HG03066 (cell line): Measurements from ENCODE around the gene OR2B2.

Experiments used
- ATAC-seq: cut with Tn5 transposase; IDR thresholded peaks from one replicate; pipeline ENCODE4 v1.9.1; 2021; ENCODE audit warnings: low read depth; ENCODE audit not compliant: unreplicated experiment

The OR2B2 gene

DNA sequence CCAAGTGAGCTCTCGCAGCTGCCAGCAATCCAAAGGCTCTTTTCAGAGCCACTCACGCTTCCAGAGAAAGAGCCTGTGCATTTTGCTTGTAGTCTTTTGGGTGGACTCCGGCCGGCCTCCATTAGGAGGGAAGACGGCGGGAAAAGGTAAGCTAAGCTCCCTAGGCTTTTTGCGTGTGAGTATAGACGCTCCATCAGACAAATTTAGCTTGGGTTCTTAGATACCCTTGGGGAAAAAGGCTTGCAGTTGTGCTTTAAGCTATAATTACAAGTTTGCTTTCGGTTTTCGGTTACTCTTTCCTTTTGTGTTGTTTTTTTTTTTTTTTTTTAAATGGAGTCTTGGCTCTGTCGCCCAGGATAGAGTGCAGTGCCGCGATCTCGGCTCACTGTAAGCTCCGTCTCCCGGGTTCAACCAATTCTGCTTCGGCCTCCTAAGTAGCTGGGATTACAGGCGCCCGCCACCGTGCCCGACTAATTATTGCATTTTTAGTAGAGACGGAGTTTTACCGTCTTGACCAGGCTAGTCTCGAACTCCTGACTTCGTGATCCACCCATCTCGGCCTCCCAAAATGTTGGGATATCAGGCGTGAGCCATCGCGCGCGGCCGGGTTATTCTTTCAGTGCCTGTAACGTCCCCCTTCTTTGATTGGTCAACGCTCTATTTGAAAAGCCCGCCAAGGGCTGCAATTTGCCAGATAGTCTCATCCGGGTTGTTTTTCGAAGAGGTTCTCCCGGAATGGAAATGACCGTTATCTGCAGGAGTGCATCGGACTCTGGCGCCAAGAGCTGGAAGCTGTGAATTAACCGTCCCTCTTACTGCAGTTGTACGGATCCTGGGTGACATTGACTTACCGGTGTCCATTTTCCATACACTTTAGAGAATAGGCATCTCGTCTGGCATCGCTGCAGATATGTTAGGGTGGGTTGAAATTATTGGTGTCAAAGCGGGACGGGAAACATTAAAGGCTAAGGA is 18.1 kb downstream of the OR2B2 start:
- ATAC-seq: no peak

DNA sequence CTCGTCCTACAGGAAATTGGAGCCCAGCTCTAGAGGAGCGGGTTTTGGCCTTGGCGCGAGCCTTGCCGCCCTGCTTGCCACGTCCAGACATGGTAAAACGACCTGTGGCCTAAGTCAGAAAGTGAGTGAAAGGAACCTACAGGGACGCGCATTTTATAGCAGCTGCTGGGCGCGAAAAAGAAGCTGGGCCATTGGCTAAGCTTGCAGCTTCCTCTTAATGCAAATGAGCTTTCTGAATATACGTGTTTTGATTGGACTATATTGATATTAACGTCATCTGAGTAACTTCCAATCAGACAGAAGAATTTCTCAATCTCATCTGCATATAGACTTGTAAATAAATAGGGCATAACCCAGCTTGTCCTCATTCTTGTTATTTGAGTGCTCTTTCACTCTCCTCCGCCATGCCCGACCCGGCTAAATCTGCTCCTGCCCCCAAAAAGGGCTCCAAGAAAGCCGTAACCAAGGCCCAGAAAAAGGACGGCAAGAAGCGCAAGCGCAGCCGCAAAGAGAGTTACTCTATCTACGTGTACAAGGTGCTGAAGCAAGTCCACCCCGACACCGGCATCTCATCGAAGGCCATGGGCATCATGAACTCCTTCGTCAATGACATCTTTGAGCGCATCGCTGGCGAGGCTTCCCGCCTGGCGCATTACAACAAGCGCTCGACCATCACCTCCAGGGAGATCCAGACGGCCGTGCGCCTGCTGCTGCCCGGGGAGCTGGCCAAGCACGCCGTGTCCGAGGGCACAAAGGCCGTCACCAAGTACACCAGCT is 18.9 kb downstream of the OR2B2 start:
- ATAC-seq: peak; percentile 41

GRCh38 chr6:27892649-27893058 is 19.5 kb downstream of the OR2B2 start:
- peak; percentile 0 for ATAC-seq

DNA sequence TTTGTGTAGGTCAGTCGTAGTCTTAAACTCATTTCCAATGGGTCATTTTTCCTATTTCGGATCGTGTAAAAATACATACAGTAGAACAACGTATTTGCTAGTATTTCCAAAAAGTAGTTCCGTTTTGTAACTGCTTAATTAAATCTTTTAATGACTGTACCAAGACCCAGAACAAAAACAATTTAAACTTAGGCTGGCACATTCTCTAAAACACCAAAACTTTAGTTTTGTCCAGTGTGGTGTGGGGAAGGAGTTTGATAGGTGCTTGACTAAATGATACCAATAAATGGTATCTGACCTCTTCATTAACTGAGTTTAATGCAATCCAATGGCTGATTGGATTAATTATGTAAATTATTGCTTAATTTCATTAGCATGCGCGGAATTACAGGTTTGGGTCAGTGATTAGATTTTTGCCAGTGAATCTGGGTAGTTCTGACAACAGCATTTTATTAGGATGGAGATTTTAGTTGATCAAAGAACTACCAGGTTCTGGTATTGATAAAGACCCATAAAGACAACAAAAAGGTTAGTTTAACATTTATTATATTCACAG is 20.8 kb downstream of the OR2B2 start:
- no peak for ATAC-seq

DNA sequence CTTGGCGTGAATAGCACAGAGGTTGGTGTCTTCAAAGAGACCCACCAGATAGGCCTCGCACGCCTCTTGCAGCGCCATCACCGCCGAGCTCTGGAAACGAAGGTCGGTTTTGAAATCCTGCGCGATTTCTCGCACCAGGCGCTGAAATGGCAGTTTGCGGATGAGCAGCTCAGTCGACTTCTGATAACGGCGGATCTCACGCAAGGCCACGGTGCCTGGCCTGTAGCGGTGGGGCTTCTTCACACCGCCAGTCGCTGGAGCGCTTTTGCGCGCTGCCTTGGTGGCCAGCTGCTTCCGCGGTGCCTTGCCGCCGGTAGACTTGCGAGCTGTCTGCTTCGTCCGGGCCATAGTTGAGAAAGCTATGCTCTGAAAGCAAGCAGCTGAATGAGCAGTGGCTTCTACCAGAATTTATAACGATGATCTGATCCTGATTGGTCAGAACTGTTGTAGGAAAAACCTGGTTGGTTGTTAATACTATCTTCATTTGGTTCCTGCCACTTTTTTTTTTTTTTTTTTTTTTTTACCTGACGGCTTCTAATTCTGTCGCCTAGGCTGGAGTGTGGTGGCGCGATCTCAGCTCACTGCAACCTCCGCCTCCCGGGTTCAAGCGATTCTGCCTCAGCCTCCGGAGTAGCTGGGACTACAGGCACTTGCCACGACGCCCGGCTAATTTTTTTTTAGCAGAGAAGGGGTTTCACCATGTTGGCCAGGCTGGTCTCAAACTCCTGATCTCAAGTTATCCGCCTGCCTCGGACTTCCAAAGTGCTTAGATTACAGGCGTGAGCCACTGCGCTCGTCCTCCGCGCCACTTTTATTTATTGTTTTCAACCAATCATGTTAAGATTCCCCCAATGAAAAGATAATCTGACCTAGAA is 21.5 kb downstream of the OR2B2 start:
- peak; percentile 44 for ATAC-seq

DNA sequence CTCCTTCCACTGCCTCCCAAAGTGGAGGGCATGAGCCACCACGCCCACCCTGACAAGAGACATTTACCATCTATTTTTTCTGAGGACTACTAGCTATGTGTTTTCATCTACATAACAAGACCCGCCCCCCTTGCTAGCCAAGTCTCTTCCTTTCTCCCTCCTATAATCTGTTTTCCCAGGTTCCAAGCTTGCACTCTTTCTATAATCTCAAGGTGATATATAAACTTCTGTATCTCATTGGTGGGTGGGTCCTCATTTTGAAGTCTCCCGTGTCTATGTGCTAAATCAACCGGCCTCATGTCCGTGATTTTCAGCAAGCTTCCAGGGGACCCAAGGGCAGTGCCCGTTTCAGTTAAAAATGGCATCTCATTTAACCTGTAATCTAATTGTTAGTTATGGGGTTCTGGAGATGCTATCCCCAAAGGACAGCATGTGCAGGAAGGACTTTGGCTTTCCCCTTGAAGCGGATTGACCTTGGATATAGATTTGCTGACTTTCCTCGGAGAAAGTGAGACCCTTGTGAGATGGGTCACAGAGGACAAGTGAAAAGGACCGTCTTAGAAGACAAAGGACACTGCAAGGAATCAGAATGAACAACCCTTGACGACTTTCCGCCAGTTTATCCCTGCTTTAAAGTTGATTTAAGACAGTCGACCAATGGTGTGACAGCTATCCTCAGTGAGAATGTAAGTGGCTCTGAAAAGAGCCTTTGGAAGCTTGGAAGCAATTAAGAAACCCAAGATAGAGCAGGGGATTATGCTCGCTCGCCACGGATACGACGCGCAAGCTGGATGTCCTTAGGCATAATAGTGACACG is 22.4 kb downstream of the OR2B2 start:
- no peak for ATAC-seq

DNA sequence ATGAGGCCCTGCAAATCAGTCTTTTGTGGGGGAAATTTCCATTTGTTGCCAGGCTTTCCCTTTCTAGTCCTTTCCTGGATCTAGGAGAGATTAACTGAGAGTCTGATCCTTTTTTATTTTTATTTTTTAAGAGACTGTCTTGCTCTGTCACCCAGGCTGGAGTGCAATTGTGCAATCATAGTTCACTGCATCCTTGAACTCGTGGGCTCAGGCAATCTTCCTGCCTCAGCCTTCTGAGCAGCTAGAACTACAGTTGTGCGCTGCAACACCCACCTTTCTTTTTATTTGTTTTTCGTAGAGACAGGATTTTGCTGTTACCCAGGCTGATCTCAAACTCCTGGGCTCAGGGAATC is 22.9 kb downstream of the OR2B2 start:
- no peak for ATAC-seq

GRCh38 chr6:27888566-27888965 is 23.6 kb downstream of the OR2B2 start:
- no peak for ATAC-seq

DNA sequence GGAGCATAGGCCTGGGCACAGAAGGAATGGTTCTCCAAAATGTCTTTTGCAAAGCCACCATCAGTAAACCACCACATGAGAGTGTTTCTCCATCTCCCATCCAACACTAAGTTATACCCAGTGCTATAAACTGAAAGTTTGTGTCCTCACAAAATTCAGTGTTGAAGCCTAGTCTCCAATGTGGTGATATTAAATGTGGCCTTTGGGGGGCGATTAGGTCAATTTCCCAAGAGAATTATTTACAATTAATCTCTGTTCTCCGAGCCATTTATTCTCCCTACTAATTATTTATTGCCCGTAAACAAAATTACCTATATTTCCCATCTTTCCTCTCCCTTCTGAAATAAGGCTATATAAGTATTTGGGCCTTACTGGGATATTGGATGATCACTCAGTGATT is 26.1 kb downstream of the OR2B2 start:
- no peak for ATAC-seq

DNA sequence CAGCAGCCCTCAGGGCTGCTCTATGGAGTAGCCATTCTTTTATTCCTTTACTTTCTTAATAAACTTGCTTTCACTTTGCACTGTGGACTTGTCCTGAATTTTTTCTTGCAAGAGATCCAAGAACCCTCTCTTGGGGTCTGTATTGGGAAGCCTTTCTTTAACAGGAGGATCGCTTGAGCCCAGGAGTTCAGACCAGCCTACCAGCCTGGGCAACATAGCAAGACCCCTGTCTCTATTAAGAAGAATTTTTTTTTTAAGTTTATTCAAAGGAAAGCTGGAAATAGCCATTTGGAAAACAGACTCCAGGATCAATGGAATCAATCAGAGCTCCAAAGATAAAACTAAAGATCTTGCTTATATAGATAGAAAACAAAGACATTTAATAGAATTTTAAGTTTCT is 29.1 kb downstream of the OR2B2 start:
- ATAC-seq: no peak

- no peak for ATAC-seq
These were observed 29.6 kb downstream of the OR2B2 start for GRCh38 chr6:27882624-27883023.

- no peak for ATAC-seq
These were observed 32.4 kb downstream of the OR2B2 start for GRCh38 chr6:27879837-27880236.

DNA sequence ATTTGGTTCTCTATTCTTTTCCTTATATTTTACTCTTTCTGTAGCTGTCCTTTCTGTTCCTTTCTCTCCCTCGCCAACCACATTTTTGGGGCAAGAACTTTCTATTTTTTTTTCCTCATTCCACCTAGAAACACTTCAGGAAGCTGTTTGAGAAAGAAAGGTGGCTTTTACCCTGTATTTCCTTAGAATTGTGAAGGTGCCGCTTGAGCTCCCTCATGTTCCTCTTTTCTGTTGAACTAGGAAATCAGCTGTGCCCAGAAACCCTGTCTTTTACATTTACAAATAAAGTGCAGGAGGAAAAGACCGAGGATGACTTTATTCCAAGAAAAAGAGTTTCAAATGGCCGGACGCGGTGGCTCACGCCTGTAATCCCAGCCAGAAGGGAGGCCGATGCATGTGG is 38.2 kb downstream of the OR2B2 start:
- no peak for ATAC-seq

DNA sequence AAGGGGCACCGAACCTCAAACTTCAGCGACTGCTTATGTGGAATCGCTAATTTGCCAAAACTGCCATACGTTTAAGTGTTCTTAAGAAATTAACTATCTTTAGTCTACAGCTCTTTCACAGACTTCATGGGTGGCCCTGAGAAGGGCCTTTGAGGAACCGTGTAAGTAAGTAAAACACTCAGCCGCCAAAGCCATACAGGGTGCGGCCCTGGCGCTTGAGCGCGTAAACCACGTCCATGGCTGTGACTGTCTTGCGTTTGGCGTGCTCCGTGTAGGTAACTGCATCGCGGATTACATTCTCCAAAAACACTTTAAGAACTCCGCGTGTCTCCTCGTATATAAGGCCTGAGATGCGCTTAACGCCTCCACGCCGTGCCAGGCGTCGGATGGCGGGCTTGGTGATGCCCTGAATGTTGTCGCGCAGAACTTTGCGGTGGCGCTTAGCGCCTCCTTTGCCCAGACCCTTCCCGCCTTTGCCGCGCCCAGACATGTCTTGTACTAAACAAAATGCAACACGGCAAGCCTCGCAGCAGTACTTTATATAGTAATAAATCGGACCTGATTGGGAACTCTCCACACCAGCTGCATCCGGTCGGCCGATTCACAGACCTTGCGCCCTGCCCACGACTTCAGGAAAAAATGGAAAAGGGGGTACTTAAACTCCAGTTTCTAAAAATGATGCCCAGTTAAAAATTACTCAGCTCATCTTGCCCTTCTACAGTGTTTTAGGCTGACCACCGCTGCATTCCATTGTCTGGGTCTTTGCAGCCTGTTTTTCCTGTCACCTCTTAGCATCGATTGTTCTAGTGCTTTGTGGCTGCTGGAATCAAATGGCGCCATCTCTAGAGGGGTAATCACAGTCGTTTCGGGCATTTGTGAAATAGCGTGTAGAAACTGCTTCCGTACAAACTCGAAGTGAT is 38.9 kb downstream of the OR2B2 start:
- ATAC-seq: no peak

- no peak for ATAC-seq
These were observed 39.6 kb downstream of the OR2B2 start for GRCh38 chr6:27872642-27873020.

GRCh38 chr6:27871924-27872638 is 40.1 kb downstream of the OR2B2 start:
- ATAC-seq: peak; percentile 50

DNA sequence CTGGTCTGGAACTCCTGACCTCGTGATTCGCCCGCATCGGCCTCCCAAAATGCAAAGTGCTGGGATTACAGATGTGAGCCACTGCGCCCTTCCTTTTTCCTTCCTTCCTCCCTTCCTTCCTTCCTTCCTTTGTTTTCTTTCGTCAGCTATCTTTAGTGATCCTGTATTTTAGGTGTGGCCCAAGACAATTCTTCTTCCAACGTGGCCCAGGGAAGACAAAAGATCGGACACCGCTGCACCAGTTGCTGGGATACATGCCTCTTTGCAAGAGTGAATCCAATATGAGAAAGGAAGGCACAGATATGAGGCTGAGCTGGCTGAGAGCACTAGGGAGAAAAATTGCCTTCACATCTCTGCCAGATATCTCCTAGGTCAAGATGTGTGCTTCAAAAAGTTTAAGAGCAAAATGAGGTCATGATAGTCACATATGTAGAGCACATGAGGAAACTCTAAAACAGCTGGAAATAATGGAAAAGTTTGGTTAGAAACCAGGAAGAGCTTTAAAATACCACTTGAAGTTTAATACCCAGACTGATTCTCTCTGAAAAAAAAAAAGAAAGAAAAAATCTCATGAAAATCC is 41.8 kb downstream of the OR2B2 start:
- no peak for ATAC-seq

GRCh38 chr6:27868311-27868710 is 43.9 kb downstream of the OR2B2 start:
- no peak for ATAC-seq
